NCI-H2196 treated with DMSO at 0.1 percent for 48 hours (cell line): ENCODE data around the gene FBN2.

Source experiments
- DNase-seq: peaks from one replicate; lab custom pipeline; 2025; ENCODE audit not compliant: unreplicated experiment; lab: John Stamatoyannopoulos, UW

Gene FBN2

DNA sequence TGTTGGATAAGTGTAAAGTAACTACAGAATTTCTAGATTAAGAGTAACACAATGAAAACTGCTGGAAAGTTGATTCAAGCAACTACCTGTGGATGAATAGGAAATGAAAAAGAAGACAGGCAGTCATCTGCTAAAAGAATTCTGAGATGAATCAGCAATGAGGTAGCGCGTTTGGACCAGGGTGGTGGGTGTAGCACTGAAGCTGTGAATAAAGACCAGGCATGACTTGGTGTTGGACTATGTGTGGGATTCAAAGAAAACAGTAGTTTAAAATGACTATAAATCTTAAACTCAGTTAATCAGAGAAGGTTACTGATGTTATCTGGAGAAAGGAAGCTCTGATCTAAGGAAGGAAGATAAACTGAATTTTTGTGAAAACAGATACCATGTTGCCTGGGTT lies 159.8 kb downstream of the FBN2 start:
- no peak for DNase-seq

- DNase-seq = no peak
These were observed 161.5 kb downstream of the FBN2 start for GRCh38 chr5:128376577-128376976.

DNA sequence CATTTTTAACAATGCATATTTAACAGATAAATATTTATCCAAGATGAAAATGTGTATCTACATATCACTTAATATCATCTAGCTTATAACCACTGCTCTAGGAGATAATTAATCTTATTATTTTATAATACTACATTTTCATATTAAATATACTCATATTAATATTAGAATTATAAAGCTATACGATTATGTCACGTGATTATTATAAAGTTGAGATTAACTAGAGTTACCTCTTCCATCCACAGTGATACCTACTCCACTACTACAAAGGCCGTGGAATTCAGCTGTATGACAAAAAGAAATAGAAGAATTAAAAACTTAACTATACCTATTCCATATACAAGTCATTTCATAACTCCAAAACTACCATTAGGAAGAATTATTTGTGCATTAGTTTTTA lies 171.9 kb downstream of the FBN2 start:
- DNase-seq = no peak

DNA sequence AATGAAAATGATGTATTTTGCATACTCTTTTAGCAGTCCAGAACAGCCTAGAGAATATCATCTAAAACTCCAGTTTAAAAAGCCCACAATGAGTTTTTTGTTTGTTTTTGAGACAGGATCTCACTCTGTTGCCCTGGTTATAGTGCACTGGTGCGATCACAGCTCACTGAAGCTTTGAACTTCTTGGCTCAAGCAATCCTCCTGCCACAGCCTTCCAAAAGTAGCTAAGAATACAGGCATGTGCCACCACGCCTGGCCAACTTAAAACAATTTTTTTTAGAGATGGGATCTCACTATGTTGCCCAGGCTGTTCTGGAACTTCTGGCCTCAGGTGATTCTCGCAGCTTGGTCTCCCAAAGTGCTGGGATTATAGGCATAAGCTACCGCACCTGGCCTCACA lies 175.7 kb downstream of the FBN2 start:
- DNase-seq = no peak

- DNase-seq = no peak
These were observed 179.2 kb downstream of the FBN2 start for GRCh38 chr5:128358826-128359225.

GRCh38 chr5:128357226-128357625 lies 180.8 kb downstream of the FBN2 start:
- no peak for DNase-seq

DNA sequence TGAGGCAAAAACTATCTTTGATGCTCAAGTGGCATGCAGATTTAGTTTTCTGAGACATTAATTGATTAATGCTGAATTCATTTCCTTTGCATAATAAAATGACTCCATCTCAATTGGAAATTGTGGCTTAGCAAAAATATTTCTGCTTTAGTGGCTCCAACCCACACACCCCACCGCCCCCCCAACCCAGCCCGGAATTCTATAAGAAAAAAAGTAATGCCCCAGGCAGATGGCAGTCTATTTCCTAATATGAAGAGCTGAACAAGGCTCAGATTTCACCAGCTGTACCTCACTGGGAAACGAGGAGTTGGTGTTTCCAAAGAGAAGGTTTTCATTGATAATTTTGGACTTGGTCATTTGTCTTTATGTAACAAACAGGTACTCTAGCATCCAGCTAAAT lies 182.1 kb downstream of the FBN2 start:
- no peak for DNase-seq

DNA sequence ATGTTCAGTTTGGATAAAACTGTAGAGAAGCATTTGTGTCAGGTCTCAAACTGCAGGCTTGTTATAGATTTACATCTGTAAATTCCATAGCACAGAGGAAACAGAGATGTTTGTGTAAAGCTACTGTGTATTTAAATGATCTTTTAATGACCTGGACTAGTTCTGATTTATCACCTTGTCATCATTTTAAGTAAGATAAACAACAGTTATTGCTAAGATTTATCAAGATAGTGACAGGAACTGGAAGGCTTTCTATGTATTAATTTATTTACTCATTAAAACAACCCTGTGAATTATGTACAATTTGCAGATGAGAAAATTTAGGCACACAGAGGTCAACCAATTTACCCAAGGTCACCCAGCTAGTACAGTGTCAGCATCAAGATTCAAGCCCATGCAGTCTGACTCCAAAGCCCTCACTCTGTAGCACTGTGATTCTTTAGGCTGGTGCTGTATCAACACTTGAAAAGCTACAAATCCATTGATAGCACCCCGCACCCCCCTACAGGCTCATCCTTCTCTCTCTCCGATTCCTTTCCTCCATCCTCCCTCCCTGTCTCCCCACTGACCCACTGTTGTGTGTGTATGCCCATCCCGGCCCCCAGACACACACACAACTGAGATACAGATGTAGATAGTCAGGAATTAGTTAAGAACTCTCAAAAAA lies 184.5 kb downstream of the FBN2 start:
- DNase-seq = no peak

DNA sequence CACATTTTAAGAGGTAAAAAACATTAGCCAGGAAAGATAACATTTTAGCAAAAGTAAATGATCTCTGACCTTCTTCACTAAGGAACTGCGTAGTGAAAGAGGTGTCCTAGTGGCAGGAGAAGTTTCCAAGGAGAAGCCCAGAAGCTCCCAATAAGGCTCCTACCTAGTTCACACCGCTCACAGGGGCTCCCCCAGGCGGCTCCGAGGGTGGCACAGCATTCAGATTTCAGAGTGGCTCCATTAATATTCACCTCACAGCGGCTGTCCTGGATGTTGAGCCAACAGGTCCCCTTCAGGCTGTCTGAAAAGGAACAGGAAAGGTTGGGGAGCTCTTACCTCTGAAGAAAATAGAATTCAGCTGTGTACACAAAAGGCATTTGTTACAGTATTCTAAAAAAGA lies 187.3 kb downstream of the FBN2 start:
- DNase-seq = no peak

GRCh38 chr5:128349044-128349858 lies 188.8 kb downstream of the FBN2 start:
- DNase-seq = peak; percentile 47

- DNase-seq = no peak
These were observed 192.0 kb downstream of the FBN2 start for GRCh38 chr5:128346038-128346437.

- no peak for DNase-seq
These were observed 192.8 kb downstream of the FBN2 start for GRCh38 chr5:128345247-128345646.

GRCh38 chr5:128343168-128343567 lies 194.9 kb downstream of the FBN2 start:
- DNase-seq = no peak

DNA sequence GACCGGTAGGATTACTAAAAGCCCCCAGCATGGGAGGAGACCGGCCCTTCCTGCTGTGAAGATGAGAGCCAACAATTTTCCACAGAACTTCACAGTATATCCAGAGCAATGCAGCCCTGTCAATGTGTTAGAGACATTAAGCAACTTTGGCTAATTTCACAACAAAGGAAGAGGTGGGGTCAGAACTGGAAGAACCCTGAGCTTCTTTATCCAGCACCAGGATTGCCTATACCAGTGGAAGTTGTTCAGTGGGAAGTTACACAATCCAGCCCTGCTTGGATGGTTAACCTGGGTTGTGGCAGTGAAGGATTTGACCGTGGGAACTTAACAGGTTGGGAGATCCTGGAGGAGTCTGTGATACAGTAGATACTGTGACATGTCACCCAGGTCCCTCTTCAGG lies 197.0 kb downstream of the FBN2 start:
- no peak for DNase-seq

- no peak for DNase-seq
These were observed 197.4 kb downstream of the FBN2 start for GRCh38 chr5:128340648-128341047.

GRCh38 chr5:128339585-128339984 lies 198.5 kb downstream of the FBN2 start:
- no peak for DNase-seq

GRCh38 chr5:128338649-128339048 lies 199.4 kb downstream of the FBN2 start:
- DNase-seq = no peak

GRCh38 chr5:128335339-128335738 lies 202.7 kb downstream of the FBN2 start:
- no peak for DNase-seq

GRCh38 chr5:128334010-128334716 lies 203.9 kb downstream of the FBN2 start:
- DNase-seq = no peak

DNA sequence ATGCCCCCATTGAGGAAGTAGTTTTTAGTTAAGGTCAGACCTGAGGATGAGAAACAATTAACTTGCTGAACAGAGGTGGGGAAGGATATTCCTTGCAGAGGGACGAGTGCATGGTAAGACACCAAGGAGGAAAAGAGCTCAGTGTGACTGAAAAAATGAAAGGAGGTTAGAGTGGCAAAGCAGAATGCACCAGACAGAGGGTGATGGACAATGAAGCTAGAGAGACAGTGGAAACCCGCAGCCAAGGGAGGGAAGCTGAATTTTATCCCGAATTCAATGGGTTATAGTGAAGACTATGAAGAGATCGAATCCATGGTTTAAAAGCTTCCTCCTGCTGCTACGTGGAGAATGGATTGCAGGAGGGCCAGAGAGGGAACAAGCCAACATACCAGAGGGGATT lies 206.8 kb downstream of the FBN2 start:
- DNase-seq = no peak

GRCh38 chr5:128329386-128329939 lies 208.6 kb downstream of the FBN2 start:
- no peak for DNase-seq

- no peak for DNase-seq
These were observed 209.6 kb downstream of the FBN2 start for GRCh38 chr5:128328446-128328845.
